ENCODE results near the gene PTCH2.

PTCH2 gene

DNA sequence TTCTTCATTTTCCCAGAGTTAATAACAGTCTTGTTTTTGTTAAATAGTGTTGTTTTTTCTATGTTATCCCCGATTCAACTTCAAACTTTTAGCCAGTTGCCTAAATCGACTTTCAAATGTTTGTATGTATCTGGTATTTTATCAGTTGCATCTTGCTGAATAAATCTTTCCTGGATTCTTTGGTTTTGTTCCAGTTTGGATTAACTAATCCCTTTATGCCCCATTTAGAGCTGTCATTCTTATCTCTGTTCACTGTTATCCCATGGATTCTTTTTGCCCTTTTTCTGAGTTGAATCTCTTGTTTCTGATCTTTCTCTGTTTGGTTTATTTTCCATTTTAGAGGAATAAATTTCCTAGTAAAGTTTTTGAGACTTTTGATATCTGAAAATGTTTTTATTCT lies 31.1 kb upstream of the PTCH2 start (continued):
- TF ChIP-seq, protein P1, sequence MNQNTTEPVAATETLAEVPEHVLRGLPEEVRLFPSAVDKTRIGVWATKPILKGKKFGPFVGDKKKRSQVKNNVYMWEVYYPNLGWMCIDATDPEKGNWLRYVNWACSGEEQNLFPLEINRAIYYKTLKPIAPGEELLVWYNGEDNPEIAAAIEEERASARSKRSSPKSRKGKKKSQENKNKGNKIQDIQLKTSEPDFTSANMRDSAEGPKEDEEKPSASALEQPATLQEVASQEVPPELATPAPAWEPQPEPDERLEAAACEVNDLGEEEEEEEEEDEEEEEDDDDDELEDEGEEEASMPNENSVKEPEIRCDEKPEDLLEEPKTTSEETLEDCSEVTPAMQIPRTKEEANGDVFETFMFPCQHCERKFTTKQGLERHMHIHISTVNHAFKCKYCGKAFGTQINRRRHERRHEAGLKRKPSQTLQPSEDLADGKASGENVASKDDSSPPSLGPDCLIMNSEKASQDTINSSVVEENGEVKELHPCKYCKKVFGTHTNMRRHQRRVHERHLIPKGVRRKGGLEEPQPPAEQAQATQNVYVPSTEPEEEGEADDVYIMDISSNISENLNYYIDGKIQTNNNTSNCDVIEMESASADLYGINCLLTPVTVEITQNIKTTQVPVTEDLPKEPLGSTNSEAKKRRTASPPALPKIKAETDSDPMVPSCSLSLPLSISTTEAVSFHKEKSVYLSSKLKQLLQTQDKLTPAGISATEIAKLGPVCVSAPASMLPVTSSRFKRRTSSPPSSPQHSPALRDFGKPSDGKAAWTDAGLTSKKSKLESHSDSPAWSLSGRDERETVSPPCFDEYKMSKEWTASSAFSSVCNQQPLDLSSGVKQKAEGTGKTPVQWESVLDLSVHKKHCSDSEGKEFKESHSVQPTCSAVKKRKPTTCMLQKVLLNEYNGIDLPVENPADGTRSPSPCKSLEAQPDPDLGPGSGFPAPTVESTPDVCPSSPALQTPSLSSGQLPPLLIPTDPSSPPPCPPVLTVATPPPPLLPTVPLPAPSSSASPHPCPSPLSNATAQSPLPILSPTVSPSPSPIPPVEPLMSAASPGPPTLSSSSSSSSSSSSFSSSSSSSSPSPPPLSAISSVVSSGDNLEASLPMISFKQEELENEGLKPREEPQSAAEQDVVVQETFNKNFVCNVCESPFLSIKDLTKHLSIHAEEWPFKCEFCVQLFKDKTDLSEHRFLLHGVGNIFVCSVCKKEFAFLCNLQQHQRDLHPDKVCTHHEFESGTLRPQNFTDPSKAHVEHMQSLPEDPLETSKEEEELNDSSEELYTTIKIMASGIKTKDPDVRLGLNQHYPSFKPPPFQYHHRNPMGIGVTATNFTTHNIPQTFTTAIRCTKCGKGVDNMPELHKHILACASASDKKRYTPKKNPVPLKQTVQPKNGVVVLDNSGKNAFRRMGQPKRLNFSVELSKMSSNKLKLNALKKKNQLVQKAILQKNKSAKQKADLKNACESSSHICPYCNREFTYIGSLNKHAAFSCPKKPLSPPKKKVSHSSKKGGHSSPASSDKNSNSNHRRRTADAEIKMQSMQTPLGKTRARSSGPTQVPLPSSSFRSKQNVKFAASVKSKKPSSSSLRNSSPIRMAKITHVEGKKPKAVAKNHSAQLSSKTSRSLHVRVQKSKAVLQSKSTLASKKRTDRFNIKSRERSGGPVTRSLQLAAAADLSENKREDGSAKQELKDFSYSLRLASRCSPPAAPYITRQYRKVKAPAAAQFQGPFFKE (tag by site-specific recombination; IDR thresholded peaks at IDR 0.05; ENCODE audit: borderline replicate concordance): no peak
- TF ChIP-seq ZNF174 (tag by site-specific recombination; IDR thresholded peaks at IDR 0.05) (no peak), ZNF670 (tag by site-specific recombination; IDR thresholded peaks at IDR 0.05; ENCODE audit: low read depth) (no peak), ZNF837 (tag by site-specific recombination; IDR thresholded peaks at IDR 0.05) (no peak)

DNA sequence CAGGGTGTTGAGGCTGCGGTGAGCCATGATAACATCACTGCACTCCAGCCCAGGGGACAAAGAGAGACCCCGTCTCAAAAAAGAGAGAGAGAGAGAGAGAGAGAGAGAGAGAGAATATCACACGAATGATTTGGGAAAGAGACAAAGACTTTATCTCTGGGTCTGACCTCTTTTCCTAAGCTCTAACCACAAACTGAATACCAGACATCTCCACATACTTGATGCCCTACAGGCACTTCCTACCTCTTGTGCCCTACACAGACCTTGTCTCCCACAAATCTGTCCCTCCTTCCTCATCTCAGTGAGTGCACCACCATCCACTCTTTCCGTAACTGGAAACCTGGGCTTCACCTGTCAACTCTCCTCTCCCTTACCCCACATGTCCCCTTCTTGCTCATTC lies 27.0 kb upstream of the PTCH2 start:
- Histone ChIP-seq H3K36me3 (ENCODE audit: control insufficient read depth in 2 of 2, insufficient read depth in 1 of 2, low read length in 2 of 2) (peaks cover 6 to 48% of the 10 kb centered on the region in 2 experiments; a peak in 2 of 3 replicates), H3K4me3 (ENCODE audit: low read depth, low read length) (no peak overlapping the region), H3K27ac (ENCODE audit: extremely low read depth, low read depth, low read length) (no peak overlapping the region), H3K4me1 (ENCODE audit: control insufficient read depth, insufficient read depth, low read length) (peaks cover 2% of the 10 kb centered on the region; the same call in 1 of the 2 replicates), H3K9me3 (ENCODE audit: control insufficient read depth, insufficient read depth, low read depth, low read length) (no peaks in the 10 kb centered on the region)
- CTCF ChIA-PET: interaction anchor here (0.6 to 1.6 kb wide), 3 partner anchors 14 to 894 kb away, joined by 3 read pairs; no protein-coding TSS in a partner anchor
- TF ChIP-seq ZNF596 (tag by site-specific recombination; IDR thresholded peaks at IDR 0.05) (peak; percentile 78), ZNF76 (tag by site-specific recombination; IDR thresholded peaks at IDR 0.05; ENCODE audit: borderline replicate concordance, low read depth) (no peak)
- POLR2A ChIA-PET: interaction anchor here (0.6 kb wide), 1 partner anchor 80 kb away, joined by 3 read pairs; no protein-coding TSS in a partner anchor

DNA sequence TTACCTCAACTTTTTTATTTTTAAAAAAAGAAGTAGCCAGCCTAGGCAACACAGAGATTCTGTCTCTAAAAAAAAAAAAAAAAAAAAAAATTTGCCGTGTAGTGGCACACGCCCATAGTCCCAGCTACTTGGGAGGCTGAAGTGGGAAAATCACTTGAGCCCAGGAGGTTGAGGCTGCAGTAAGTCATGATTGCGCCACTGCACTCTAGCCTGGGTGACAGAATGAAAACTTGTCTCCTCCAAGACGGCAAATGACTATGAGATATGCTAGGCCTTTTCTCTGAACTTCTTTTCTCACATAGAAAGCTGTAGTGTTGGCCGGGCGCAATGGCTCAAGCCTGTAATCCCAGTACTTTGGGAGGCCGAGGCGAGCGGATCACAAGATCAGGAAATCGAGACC lies 24.7 kb upstream of the PTCH2 start:
- POLR2A ChIA-PET: interaction anchor here (0.6 kb wide), 1 partner anchor 729 kb away, joined by 4 read pairs; no protein-coding TSS in a partner anchor
- Histone ChIP-seq H3K4me1 (ENCODE audit: control insufficient read depth, insufficient read depth, low read length) (peaks cover 2% of the 10 kb centered on the region; the same call in 1 of the 2 replicates), H3K9me3 (ENCODE audit: control insufficient read depth, insufficient read depth, low read depth, low read length) (no peaks in the 10 kb centered on the region), H3K36me3 (ENCODE audit: control insufficient read depth in 2 of 2, insufficient read depth in 1 of 2, low read length in 2 of 2) (peaks cover 6 to 49% of the 10 kb centered on the region in 2 experiments; a peak in 2 of 3 replicates), H3K27ac (ENCODE audit: extremely low read depth, low read depth, low read length) (no peak overlapping the region), H3K4me3 (ENCODE audit: low read depth, low read length) (no peak overlapping the region)
- CTCF ChIA-PET: interaction anchor here (0.6 kb wide), 2 partner anchors 89 to 636 kb away, joined by 3 to 4 read pairs; no protein-coding TSS in a partner anchor
- TF ChIP-seq ZFHX2 (tag by site-specific recombination; conservative IDR thresholded peaks at IDR 0.05): no peak
- no peak for TF ChIP-seq KLF7 (tag by site-specific recombination; IDR thresholded peaks at IDR 0.05; ENCODE audit: borderline replicate concordance)

DNA sequence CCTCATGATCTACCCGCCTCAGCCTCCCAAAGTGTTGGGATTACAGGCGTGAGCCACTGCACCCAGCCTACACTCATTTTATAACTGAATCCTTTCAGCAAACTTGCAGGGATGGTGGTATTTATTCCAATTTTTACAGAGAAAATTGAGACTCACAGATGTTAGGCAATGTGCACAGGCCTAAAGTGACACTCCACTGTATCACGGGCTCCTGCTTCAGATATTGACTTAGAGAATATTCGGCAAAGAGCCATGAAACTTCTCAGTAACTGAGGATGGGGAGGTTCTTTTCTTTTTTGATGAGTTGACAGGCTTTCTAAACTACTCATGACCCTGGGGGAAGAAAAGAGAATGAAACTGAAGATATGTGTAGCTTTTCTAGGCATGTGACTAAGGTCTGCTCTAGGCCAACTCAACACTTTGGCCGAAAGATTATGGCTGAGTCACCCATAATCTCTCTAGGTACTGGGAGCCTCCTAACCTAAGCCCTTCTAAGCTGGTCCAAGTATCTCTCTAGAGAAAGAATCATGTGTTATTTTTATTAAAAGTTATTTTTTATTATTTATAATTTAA lies 19.9 kb upstream of the PTCH2 start:
- CTCF ChIA-PET: interaction anchor here (0.7 kb wide), 1 partner anchor 627 kb away, joined by 3 read pairs; no protein-coding TSS in a partner anchor
- Histone ChIP-seq H3K4me3 (ENCODE audit: low read depth, low read length) (no peak overlapping the region), H3K36me3 (ENCODE audit: control insufficient read depth in 2 of 2, insufficient read depth in 1 of 2, low read length in 2 of 2) (peaks cover 6 to 42% of the 10 kb centered on the region in 2 experiments; a peak in 2 of 3 replicates), H3K27ac (ENCODE audit: extremely low read depth, low read depth, low read length) (no peak overlapping the region), H3K9me3 (ENCODE audit: control insufficient read depth, insufficient read depth, low read depth, low read length) (no peaks in the 10 kb centered on the region), H3K4me1 (ENCODE audit: control insufficient read depth, insufficient read depth, low read length) (no peaks in the 10 kb centered on the region)
- TF ChIP-seq ZNF211 (tag by site-specific recombination; IDR thresholded peaks at IDR 0.05; ENCODE audit: low read depth) (no peak), OVOL3 (tag by site-specific recombination; IDR thresholded peaks at IDR 0.05) (no peak), PRDM1 (tag by site-specific recombination; IDR thresholded peaks at IDR 0.05) (no peak), ZNF571 (tag by site-specific recombination; IDR thresholded peaks at IDR 0.05) (no peak)
- TF ChIP-seq, protein P2, sequence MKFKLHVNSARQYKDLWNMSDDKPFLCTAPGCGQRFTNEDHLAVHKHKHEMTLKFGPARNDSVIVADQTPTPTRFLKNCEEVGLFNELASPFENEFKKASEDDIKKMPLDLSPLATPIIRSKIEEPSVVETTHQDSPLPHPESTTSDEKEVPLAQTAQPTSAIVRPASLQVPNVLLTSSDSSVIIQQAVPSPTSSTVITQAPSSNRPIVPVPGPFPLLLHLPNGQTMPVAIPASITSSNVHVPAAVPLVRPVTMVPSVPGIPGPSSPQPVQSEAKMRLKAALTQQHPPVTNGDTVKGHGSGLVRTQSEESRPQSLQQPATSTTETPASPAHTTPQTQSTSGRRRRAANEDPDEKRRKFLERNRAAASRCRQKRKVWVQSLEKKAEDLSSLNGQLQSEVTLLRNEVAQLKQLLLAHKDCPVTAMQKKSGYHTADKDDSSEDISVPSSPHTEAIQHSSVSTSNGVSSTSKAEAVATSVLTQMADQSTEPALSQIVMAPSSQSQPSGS (tag by site-specific recombination; IDR thresholded peaks at IDR 0.05; ENCODE audit: low read depth): no peak
- POLR2A ChIA-PET: no interaction called here

Measured in HEK293 (cell line).